Measurements from ENCODE around the gene RNF227.
A peak's percentile ranks its signal among the peaks of the same experiment; 100 is the strongest.

GRCh38 chr17:7912927-7913524 lies 3.1 kb downstream of the RNF227 start:
- TF ChIP-seq CTCF (IDR thresholded peaks at IDR 0.05) (peak; percentile 38 to 79 (median 74)), POLR2AphosphoS5 (IDR thresholded peaks at IDR 0.05) (no peak), POLR2A (IDR thresholded peaks at IDR 0.05) (no peak)
